ENCODE data around the gene FOXRED1.

- TF ChIP-seq CTCF (optimal IDR thresholded peaks at IDR 0.05 in 1 of 3, IDR thresholded peaks at IDR 0.05 in 1 of 3, conservative IDR thresholded peaks at IDR 0.05 in 1 of 3; ENCODE audit: extremely low read depth in 1 of 3, insufficient read depth in 2 of 3, low read length in 3 of 3) (no peak), EZH2 (IDR thresholded peaks at IDR 0.05; ENCODE audit: low read length) (no peak)
Measured at GRCh38 chr11:126288237-126288636, 19.3 kb downstream of the FOXRED1 start.

Measured in keratinocyte (primary cell).